ENCODE data around the gene IGLL1.

DNA sequence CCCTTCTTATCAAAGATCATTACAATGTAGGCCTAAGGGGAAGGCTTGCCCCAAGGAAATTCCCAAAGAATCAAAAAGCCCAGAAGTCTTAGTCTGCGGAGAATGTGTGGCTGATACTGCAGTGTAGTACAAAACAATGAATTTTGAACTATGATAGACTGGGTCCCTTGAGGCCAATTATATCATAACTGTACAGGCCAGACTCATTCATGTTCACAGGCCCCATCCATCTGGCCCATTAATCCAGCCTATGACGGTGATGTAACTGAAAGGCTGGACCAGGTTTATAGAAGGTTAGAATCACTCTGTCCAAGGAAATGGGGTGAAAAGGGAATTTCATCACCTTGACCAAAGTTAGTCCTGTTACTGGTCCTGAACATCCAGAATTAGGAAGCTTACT lies 35.2 kb downstream of the IGLL1 start:
- TF ChIP-seq EZH2 (IDR thresholded peaks at IDR 0.05; ENCODE audit: low read length), result no peak
- TF ChIP-seq, protein P1, sequence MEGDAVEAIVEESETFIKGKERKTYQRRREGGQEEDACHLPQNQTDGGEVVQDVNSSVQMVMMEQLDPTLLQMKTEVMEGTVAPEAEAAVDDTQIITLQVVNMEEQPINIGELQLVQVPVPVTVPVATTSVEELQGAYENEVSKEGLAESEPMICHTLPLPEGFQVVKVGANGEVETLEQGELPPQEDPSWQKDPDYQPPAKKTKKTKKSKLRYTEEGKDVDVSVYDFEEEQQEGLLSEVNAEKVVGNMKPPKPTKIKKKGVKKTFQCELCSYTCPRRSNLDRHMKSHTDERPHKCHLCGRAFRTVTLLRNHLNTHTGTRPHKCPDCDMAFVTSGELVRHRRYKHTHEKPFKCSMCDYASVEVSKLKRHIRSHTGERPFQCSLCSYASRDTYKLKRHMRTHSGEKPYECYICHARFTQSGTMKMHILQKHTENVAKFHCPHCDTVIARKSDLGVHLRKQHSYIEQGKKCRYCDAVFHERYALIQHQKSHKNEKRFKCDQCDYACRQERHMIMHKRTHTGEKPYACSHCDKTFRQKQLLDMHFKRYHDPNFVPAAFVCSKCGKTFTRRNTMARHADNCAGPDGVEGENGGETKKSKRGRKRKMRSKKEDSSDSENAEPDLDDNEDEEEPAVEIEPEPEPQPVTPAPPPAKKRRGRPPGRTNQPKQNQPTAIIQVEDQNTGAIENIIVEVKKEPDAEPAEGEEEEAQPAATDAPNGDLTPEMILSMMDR (optimal IDR thresholded peaks at IDR 0.05 in 1 of 3, IDR thresholded peaks at IDR 0.05 in 1 of 3, conservative IDR thresholded peaks at IDR 0.05 in 1 of 3; ENCODE audit: extremely low read depth in 1 of 3, insufficient read depth in 2 of 3, low read length in 3 of 3), result no peak
